Suppressor macrophage treated with lipopolysaccharide for 1 hour (primary cell): ENCODE results near the gene TMEM132E.
A peak's percentile ranks its signal among the peaks of the same experiment; 100 is the strongest.

Experiments
- DNase-seq, 3 donors: peaks; one replicate each; pipeline ENCODE4 v3.0.0-alpha.2; 2020 to 2022

Gene TMEM132E

DNA sequence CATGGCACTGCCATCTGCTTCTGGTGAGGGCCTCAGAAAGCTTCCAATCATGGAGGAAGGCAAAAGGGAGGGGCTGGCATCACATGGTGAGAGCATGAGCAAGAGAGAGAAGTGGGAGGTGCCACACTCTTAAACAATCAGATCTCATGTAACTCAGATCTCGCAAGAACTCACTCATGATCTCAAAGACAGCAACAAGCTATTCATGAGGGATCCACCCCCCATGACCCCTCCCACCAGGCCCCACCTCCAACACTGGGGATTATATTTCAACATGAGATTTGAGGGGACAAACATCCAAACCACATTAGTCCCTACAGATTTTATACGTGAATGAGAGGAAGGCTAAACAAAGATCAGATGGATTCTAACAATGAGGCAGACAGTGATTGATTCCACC is 8.9 kb upstream of the TMEM132E start:
- DNase-seq, result peak in 1 of 3 donors; percentile 17

DNA sequence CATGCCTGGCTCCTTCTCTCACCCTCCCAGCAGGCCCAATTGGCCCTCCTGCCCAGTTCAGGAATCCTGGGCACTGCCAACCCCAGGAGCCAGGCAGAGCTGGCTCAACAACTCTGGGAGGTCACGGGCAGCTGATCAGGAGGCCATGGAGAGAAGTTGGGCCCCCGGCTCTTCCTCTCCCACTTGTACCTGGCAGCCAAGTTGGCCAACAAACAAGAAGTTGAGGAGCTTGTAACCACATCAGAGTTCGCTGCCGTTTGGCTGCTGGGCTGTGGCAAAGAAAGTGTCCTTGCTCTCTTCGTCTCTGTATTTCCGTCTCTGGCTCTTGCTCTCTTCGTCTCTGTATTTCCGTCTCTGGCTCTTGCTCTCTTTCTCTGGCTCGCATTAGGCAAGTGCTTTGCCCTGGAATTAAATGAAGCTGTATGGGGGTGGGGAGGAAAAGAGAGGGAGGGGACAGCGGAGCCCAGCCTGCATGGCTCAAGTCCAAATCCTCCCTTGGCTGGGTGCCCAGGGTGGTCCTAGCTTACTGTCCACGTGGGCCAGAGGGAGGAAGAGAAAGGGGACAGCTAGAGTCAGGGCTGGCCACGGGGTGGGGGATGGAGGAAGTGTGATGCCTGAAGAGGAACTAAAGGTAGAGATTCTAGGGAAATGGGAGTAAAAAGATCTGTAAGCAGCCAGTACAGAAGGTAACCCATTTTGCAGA is 7.8 kb upstream of the TMEM132E start:
- DNase-seq, result no peak

DNA sequence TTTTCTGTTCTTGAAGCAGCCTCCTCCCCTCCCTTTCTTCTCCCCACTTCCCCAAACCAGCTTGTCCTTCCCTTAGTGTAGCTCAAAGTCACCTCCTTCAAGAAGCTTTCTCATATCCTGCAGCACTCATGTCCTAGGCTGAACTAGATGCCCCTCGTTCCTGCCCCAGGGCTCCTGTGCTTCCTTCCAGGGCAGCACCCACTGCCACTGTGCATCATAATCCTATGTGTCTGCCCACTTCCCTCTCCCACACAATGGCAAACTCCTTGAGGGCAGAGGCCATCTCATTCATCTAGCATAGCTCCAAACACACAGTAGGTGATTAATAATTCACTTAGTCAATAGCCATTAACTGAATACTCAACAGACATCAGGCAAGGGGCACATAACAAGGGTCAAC is 6.9 kb upstream of the TMEM132E start:
- no peak for DNase-seq

DNA sequence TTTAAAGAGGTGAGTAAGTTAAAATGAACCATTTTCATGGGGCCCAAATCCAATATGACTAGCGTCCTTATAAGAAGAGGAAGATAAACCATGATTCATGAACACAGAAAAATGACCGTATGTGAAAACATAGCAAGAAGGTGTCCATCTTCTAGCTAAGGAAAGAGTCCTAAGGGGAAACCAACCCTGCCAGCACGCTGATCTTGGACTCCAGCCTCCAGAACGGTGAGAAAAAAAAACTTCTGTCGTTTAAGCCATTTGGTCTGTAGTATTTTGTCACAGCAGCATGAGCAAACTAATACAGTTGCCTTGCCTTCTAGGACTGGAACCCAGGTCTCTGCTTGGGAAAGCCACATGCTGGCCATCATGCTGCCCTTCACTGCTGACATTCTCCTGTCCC is 4.2 kb upstream of the TMEM132E start:
- no peak for DNase-seq

DNA sequence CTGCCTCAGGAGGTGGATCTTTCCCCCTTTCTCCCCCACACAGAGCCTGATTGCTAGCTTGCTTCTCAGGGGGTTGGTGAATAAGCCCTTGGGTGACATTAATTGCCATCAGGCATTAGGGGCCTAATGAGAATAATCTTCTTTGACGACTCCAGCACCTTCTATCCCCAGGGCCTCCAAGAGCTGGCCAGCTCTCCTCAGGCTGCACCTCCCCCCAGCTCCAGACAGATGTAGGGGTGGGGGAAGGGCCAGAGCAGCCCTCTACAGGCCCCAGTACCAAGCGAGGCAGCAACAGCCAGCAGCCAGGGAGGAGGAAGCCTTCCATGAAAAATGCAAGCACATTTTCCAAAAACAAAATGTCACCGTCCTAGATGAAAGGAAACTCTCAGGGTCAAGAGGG is 1.4 kb upstream of the TMEM132E start:
- DNase-seq, result no peak

DNA sequence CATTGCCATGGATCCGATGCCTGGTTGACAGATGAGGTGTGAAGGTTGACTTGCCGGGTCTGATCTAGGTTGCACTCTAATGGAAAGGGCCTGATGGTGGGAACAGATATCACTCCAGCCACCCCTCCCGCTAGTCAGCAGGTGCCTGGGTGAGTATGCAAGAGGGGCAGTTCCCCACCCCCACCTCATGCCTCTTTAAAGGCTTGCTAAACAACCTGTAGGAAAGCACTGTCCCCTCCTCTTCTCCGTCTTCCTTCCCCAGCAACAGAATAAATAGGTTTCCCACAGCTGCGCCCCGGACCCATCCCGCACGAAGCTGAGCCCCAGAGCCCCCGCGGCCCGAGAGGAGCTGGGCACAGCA is 746 bp upstream of the TMEM132E start:
- DNase-seq, result no peak

DNA sequence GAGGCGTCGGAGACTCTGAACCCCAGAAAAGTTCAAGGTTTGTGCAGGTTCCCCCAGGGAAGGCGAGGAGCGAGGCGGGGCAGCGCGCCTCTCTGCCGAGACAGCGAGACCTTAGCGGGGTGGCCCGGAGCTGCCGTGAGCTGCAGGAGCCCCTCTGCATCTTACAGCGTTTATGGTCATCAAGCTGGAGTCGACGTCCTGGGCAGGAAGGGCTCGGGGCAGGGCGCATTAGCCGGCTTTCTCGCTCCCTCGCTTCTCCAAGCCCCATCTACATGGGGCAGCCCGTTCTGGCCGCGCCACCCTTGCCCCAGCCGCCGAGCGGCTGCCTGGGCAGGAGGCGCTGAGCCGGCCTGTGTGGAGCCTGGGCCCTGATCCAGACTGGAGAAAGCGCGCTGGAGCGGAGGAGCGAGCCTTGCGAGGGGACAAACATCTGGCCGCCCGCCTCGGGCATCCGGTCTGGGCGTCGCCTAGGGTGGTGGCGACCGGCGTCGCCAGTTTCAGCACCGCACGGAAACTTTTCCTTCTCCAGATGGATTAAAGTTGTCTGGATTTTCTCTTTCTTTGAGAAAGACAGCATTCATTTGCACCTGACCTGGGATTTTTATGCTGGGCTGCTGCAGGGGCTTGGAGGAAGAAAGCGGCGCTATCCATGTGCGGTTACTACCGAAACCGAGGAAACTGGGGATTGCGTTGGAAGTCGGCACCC is 750 bp downstream of the TMEM132E start:
- DNase-seq, result peak in 1 of 3 donors; percentile 25

DNA sequence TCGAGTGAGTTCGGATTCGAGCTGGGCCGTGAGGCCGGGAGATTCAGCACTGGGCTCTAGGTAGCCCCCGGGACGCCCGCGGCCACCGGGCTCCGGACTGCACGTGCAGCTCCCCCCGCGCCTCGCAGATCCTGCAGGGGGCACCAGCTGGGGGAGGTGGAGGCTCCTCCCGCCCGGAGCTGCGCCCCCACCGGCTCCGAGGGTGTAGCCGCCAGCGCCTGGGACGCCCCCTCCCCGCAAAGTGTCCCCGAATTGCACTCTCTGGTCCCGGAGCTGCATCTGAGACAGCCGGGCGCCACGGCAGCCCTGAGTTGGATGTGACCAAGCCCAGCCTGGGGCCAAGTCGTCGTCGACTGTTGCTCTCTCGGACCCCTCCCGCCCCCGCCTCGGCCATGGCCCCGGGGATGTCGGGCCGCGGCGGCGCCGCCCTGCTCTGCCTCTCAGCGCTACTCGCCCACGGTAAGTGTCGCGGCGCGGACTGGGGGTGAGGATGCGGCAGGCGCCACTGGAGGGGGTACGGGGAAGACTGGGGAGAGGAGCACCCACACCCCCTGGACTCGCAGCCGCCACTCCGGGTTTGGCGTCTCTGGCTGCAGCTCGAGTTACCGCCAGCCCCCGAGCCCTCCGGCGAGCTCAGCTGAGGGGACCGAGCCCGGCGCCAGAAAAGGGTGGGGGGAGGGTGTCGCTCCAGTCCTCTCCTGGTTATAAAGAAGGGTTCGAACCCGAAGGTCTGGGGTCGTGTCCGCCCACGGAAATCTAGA is 1.5 kb downstream of the TMEM132E start:
- DNase-seq, result no peak

DNA sequence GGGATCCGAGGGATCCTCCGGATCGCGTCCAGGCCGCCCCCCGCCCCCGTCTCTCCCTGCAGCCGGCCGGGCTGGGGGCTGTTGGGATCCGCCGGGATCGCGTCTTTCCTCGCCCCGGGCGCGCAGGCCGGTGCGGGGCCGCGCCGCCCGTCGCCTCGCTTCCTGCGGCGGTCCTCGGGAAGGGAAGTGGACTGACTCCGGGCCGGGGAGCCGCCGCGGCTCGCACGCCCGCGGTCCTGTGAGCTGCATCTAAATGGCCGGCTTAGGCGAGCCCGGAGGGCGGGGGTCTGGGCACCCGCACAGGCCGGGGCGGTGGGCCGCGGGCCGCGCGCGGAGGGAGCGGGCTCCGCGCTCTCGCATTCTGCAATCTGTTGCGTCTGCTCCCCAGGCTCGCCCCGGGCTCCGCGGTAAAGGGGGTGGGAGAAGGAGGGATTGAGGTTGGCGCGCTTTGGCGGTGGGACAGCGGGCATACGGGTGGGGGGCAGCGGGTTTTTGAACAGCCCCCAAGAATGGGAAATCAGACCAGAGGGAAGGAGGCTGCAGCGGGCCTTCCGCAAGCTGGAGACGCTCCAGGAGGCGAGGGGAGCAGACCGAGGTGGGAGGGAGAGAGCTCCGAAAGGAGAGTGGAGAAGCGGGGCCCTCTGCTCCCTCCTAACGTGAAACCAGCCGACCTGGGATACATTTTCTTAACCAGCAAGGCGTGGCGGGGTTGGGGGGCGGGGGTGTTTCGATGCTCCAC is 2.2 kb downstream of the TMEM132E start:
- DNase-seq, result peak in 2 of 3 donors; percentile 30 to 57

DNA sequence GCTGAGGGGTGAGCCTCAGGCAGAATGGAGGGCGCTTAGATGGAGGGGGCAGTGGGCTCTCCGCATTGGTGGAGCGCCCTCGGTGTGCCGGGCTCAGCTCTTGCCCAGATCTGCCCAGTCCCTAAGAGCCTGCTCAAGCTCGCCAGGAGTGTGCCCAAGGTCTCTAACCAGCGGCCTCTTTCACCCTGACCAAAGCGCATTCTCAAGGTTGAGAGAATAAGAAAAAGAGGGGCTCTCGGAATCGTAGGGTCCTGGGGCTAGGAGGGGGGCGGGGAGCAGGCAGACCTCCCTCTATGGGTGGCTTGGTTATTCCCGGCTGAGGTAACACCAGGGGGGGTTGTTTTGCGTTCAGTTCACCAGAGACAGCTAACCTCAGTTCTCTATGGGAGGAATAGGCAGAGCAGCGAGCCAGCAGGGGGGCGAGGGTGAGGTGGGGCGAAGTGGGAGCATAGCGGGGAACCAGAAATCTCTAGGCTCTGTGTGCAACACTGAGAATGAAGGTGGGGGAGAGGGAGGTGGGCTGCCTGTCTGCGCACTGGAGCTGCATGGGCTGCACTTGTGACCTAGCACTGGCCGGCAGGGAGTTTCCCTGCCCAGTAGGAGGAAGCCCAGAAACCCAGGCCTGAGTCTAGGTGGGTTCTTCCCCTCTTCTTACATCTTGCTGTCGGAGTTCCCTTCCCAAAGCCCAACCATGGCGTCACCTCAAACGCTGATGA is 3.0 kb downstream of the TMEM132E start:
- DNase-seq, result peak; percentile 13 to 41 (median 31)

DNA sequence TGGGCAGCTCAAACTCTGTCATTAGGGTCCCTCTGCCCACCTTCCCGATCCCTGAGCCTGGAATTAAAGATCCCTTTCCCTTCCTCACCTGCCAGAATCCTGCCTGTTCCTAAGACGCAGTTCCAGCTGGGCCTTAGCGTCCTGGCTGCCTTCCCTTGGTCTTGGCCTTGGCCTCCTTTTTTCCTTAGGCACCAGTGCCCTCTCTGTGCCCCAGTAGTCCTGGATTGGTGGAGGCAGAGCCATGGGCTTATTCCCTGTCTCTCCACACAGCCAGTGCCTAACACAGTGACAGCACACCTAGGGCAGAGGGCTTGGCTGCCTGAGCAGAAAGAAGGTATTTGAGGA is 3.5 kb downstream of the TMEM132E start:
- no peak for DNase-seq

DNA sequence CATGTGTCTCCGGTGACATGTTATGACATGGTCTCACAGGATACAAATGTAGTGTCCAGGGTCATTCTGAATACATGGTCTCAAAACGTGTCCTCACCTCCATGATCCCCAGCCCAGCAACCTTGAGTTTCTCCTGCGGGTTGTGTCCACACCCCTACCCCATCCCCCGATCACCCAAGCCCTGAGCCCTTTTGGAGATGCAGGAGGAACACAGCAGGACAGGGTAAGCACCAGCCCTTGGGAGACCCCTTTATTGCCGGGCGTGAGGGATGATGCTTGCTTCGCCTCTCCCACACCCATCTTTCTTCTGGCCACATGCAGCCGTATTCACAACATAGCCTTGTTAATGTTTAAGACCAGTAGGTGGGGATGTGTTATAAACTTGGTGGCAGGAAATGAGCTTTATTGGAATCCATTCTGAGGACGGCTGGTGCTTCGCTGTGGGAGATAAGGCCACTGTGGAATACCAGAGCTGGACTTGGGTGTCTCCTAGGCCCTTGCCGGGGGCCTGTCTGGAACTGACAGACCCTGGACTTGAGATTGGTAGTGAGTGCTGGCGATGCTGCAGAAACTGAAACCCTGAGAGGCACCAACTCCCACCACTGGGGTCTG is 5.5 kb downstream of the TMEM132E start:
- DNase-seq, result peak in 1 of 3 donors; percentile 22

DNA sequence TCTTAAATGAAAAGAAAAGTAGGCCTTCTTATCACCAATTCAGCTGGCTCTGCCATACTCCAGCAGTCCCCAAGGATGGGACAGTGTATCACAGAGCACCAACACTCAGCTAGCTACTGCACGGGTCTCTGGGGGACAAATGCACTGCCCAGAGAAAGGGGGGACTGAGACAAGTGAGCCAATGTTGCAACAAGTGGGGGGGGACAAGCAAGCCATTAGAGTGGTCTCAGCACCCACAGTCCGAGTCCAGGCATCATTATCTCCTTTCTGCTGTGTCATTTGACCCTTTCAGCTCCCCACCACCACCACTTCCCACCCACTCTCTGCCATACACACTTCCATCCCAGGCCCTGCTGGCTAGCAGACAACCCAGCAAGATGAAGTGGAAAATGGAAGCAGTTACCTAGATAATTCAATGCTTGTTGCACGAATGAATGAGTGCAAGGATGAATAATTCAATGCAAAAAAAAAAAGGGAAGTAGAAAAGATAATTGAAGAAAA is 7.0 kb downstream of the TMEM132E start:
- DNase-seq, result no peak

DNA sequence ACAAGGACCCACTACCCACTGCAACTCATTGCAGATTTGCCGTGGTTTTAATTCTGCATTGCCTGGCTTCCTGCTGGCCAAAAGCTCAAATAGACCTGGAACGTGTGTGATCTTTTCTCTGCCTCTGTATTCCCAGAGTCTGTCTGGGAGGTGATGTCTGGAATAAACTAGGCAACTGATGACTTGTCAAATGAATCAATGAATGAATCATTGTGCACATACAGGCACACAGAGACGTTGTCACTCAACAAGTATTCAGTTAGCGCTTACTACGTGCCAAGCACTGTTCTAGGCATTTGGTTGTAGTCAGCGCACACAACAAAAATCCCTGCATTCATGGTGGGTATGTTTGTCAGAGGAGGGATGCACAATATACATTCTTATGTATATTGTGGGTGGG is 8.9 kb downstream of the TMEM132E start:
- DNase-seq, result no peak

DNA sequence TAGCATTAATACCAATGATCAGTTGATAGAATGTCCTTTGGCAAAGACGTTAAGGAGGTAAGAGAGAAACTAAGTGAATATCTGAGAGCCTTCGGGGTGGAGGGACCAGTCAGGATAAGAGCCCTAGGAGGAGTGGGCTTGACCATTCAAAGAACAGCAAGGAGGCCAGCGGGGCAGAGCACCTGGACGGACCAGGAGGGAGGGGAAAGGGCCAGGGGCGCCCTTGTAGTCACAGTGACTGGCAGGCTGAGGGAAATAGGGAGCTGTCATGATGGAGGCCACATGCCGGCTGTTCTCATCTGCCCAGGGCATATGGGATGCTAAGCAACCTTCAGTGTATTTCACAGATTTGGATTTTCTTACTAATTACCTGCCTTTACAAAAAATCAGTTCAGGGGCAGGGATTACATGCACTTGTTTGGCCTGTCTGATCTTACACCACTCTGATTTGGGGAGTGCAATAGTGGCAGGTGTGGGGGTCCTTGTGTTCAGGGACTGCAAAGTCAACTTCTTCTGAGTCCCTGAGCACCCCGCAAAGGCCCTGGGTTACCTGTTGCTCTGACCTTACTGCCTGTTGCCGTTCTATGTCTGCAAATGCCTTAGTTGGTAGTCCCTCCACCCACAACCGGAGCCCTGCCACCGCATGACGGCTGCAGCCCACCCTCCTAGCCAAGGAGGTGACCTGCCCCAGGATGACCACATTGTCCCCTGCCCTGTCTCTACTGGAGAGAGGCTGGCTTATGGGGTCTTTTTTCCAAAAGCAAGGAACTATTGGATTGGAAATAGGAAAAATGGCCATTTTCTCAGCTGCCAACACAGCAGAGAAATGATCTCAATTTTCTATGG is 10.0 kb downstream of the TMEM132E start:
- no peak for DNase-seq

DNA sequence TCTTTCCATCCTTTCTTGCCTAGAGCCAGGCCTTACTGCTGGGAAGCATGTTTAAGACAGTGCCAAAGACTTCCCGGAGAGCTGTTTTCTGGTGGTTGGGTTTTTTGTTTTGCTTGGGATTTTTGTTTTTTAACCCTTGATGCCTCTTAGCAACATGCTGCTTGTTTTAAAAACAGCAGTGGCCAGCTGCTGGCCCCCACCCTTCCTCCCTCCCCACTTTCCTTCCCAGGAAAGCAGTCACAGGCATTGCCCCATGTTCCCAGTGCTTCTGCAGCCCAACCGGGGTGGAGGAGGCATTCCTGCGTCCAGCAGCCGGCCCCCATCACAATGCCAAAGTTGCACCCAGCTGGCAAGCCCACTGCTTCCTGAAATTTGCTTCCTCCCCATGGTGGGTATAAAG is 12.6 kb downstream of the TMEM132E start:
- no peak for DNase-seq

DNA sequence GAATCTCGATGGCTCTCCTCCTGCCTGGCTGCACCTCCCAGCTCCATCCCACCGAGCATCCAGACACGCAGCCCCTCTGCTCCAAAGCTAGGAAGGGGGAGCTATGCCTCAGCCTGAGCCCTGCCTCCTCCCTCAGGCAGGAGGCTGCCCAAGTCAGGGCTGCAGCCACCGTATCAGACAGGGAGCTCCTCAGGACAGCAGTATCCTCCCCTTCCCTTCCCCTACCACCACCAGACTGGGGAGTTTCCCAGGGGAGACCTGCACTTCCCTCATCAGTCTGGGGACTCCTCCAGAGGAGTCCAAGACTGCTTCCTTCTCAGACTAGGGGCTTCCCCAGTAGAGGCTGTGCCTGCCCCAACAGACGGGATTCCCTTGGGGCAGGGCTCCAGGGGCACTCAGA is 17.5 kb downstream of the TMEM132E start:
- peak; percentile 77 to 86 (median 82) for DNase-seq

DNA sequence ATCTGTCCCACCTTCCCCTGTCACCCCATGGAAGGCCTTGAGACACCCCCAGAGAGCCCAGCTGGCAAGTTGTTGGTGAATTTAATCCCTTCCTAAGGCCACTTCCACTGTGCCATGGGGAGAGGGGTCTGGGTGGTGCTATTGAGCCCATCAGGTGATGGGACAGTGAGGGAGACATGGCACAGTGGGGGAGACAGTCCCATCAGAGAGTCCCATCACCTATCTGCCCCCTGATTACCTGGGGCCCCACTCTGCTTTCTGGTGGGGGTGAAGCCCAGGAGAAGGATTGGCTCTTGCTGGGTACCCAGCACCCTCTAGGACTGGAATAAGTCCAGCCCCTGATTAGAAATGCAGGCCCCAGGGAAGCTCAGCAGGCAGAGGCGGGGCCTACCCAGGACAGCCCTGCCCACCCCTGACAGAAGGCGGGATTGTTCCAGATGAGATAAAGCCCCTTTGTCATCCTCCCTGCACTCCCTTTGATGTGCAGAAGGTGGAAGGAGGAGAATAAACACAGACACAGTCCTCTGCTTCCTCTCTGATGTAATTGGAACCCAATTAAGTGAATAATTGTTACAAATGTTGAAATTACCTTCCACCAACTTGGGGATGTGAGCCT is 18.9 kb downstream of the TMEM132E start:
- no peak for DNase-seq

DNA sequence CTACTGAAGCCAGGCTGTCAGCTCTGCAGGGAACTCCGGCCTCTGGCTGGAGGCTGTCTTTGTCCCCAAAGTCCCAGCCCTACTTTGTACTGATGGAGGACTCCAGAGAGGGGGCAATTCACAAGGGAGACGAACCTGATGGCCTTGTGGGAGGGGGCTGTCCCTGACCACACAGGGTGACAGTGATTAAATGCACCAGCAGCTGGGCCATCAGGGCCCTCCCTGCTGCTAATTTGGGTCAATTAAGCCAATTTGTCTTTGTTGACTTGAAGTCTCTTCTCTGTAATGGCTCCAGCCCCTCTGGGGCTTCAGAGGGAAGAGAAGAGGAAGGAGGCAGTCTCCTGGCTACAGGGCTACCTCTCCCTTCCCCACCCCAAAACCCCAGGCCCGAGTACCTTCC is 22.0 kb downstream of the TMEM132E start:
- no peak for DNase-seq

DNA sequence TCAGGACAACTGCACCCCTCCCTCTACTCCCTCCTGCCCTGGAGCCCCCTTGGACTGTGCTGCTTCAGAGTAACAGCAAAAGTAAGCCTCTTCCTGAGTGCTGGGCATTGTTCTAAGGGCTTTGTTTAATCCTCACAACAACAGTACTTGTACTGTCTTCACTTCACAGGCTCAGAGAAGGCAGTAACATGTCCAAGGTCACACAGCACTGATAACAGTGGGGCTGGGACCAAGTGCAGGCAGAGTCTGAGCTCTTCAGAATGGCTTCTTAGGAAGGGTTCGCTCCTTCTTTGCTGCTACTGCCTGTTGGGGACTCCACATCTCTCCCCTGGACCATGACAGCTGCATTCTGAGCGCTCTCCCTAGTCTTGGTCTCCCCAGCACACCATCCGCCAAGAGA is 24.6 kb downstream of the TMEM132E start:
- DNase-seq, result no peak

DNA sequence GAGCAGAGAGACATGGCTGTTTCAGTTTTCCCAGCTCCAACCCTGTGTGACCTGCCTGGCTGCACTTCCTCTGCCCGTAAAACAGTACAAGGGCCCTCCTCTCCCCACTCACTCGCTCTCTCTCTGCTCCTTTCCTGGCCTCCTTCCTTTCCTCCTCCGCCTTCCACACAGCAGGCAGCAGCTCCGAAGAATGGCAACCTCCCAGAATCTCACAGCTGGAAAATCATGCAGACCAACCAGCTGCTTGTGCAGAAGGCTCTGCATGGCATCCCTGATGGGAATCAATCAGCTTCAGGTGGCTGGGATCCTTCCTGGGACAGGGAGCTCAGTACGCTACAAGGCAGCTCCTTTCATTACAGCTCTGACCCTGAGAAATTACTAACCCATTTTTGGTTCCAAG is 27.4 kb downstream of the TMEM132E start:
- no peak for DNase-seq
